Gastrocnemius medialis (tissue), 4 donors: ENCODE results near the gene SPINT2.

Experiments
- CTCF ChIP-seq, 5 experiments: fragments of 450-650 bp in 3 of 5; fragments of 200-600 bp in 2 of 5; sonication (generic) in 2 of 5; IDR thresholded peaks in 4 of 5; conservative IDR thresholded peaks in 1 of 5; 1 replicate in 4 of 5; 2 replicates in 1 of 5; pipeline ENCODE4 v1.5.1; 2016 to 2019; ENCODE audit warnings: antibody characterized with exemption in 5 of 5, mild to moderate bottlenecking in 3 of 5, moderate library complexity in 3 of 5
- POLR2A ChIP-seq, 2 donors: fragments of 450-650 bp; IDR thresholded peaks; one replicate each; pipeline ENCODE4 v1.6.1; 2017; ENCODE audit warnings: antibody characterized with exemption in 2 of 2, mild to moderate bottlenecking in 2 of 2, moderate library complexity in 2 of 2

- no peak for TF ChIP-seq POLR2A (IDR thresholded peaks at IDR 0.05)
- TF ChIP-seq CTCF (IDR thresholded peaks at IDR 0.05 in 4 of 5, conservative IDR thresholded peaks at IDR 0.05 in 1 of 5) = no peak
Measured at GRCh38 chr19:38310986-38311385, 46.6 kb downstream of the SPINT2 start.
